Measurements from ENCODE around the gene KCP. TPM values are rescaled to one million over a fixed set of nuclear protein-coding genes. Genes with fewer than 3 reads are reported as not detected.

KCP gene
- total RNA-seq, 2 experiments from 2014 or later, result 0.20 to 0.52 TPM

DNA sequence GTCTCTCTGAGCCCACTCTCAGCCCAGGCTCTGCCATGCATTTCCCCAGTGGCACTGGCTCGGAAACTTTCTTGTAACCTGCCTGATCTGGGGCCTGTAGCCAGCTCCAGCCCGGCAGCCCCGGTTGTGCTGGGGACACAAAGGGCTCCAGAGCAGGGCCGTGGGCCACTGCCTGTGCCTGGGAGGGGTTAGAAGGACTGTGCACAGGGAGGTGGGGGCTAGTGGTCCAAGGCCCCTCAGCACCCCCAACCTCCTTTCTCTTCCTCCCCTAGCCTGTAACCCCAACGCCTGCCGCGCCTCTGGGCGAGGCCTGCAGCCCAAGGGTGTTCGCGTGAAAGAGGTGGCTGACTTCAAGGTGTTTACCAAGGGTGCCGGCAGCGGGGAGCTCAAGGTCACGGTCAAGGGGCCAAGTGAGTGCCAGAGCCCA, 70.7 kb downstream of the KCP start:
- CTCF ChIA-PET, result interaction anchor here (6.0 kb wide), 1 partner anchor 42 kb away, joined by 57 read pairs; no protein-coding TSS in a partner anchor
- DNase-seq (no peak), ATAC-seq (no peak)
- Mint-ChIP-seq H3K9me3 (ENCODE audit: low read depth) (no peaks in the 10 kb centered on the region), H3K27me3 (peaks cover 2% of the 10 kb centered on the region), H3K4me1 (peaks cover 2% of the 10 kb centered on the region), H3K36me3 (no peaks in the 10 kb centered on the region), H3K27ac (no peak overlapping the region), H3K4me3 (no peak overlapping the region)

DNA sequence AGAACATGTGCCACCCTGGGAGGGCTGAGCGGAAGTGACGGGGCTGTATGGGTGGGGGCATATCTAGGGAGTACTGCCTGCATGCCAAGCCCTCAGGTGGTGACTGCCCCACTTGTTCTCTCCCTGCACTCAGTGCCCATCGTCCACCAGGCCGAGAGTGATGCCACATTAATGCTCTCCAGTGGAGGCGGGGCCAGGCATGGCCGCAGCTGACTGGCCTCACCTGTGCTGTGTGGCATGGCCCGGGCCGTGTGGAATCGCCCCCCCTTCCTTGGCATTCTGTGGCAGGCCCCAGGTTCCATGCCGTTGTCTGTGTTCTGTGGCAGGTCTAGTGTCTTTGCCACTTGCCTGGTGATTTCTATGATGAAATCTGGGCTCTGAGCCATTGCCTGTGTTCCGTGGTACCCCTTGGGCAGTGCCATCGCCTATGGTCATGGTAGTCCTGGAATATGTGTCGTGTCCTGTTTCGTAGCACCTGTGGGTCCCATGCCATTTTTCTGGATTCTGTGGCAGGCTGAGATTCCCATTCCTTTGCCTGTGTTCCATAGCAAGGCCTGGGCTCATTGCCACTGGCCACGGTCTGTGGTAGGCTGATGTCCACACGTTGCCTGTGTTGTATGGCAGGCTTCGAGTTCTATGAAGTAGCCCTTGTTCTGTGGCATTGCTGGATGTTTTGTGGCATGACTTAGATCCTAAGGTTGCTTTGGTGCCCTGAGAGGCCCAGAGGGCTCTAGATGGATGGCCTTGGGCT, 71.4 kb downstream of the KCP start:
- H3K27me3 Mint-ChIP-seq, result peaks cover 5% of the 10 kb centered on the region
- no peak overlapping the region for H3K4me3 Mint-ChIP-seq
- DNase-seq (no peak), ATAC-seq (no peak)
- H3K9me3 Mint-ChIP-seq (ENCODE audit: low read depth), result no peaks in the 10 kb centered on the region
- CTCF ChIA-PET, result interaction anchor here (6.0 kb wide), 1 partner anchor 43 kb away, joined by 57 read pairs; no protein-coding TSS in a partner anchor
- no peaks in the 10 kb centered on the region for H3K36me3 Mint-ChIP-seq
- peaks cover 2% of the 10 kb centered on the region for H3K4me1 Mint-ChIP-seq
- no peak overlapping the region for H3K27ac Mint-ChIP-seq

DNA sequence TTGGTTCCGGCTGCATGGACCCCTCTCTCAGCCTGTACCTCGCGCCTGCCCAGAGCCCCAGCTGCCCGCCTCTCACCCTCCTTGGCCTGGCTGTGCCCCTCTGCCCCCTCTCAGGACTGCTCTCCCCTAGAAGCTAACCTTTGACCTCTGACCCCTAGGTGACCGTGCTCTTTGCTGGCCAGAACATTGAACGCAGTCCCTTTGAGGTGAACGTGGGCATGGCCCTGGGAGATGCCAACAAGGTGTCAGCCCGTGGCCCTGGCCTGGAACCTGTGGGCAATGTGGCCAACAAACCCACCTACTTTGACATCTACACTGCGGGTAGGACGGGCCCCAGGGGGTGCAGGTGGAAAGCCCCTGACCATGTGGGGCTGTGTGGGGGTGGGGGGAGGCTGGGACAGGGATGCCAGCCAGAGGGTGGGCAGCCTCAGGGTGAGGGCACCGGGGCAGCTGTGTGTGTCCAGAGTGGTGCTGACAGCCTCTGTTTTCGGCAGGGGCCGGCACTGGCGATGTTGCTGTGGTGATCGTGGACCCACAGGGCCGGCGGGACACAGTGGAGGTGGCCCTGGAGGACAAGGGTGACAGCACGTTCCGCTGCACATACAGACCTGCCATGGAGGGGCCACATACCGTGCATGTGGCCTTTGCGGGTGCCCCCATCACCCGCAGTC, 72.3 kb downstream of the KCP start:
- CTCF ChIA-PET, result no interaction called here
- no peak overlapping the region for H3K4me3 Mint-ChIP-seq
- ATAC-seq, result no peak
- no peaks in the 10 kb centered on the region for H3K36me3 Mint-ChIP-seq
- no peaks in the 10 kb centered on the region for H3K9me3 Mint-ChIP-seq (ENCODE audit: low read depth)
- peaks cover 7% of the 10 kb centered on the region for H3K27me3 Mint-ChIP-seq
- peaks cover 2% of the 10 kb centered on the region for H3K4me1 Mint-ChIP-seq
- DNase-seq, result no peak
- H3K27ac Mint-ChIP-seq, result no peak overlapping the region

DNA sequence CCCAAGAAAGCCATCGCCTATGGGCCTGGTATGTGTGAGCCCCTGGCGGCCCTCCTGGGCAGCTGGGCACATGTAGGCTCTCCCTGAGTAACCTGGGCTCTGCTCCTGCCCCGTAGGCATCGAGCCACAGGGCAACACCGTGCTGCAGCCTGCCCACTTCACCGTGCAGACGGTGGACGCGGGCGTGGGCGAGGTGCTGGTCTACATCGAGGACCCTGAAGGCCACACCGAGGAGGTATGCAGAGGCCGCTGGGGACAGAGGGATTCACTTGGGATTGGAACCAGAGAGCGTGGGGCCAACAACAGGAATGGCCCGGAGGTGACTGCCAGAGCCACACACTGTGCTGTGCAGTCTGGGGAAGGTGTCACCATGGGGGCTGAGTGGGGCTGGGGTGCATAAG, 73.0 kb downstream of the KCP start:
- no peaks in the 10 kb centered on the region for H3K36me3 Mint-ChIP-seq
- H3K4me1 Mint-ChIP-seq, result peaks cover 2% of the 10 kb centered on the region
- CTCF ChIA-PET, result no interaction called here
- H3K27me3 Mint-ChIP-seq, result peaks cover 7% of the 10 kb centered on the region
- DNase-seq, result no peak
- no peaks in the 10 kb centered on the region for H3K9me3 Mint-ChIP-seq (ENCODE audit: low read depth)
- no peak for ATAC-seq
- H3K27ac Mint-ChIP-seq, result no peak overlapping the region
- H3K4me3 Mint-ChIP-seq, result no peak overlapping the region

DNA sequence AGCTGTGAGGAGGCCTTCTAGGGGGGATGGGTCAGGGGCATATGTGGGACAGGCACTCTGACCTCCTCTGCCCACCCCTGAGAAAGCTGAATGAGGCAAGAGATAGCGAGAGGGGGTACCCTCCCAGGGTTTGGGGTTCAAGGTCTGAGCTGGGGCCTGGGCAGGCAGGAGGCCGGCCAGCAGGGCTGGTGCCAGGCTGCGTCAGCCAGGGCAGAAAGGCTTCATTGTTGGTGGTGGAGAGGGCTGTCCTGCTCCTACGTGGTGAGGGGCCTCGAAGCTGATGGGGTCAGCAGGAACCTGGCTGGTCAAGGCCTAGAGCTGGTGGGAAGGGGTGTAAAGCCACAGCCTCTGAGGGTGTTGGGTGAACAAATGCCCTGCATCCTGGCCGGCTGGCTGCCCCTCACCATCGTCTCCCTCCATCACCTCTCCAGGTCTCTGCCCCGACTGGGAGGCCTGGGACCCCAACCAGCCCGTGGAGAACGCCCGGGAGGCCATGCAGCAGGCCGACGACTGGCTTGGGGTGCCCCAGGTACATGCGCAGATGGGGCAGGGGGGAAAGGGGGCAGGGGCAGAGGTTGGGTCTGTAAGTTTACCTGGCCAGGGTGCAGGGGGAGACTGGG, 73.7 kb downstream of the KCP start:
- CTCF ChIA-PET, result no interaction called here

DNA sequence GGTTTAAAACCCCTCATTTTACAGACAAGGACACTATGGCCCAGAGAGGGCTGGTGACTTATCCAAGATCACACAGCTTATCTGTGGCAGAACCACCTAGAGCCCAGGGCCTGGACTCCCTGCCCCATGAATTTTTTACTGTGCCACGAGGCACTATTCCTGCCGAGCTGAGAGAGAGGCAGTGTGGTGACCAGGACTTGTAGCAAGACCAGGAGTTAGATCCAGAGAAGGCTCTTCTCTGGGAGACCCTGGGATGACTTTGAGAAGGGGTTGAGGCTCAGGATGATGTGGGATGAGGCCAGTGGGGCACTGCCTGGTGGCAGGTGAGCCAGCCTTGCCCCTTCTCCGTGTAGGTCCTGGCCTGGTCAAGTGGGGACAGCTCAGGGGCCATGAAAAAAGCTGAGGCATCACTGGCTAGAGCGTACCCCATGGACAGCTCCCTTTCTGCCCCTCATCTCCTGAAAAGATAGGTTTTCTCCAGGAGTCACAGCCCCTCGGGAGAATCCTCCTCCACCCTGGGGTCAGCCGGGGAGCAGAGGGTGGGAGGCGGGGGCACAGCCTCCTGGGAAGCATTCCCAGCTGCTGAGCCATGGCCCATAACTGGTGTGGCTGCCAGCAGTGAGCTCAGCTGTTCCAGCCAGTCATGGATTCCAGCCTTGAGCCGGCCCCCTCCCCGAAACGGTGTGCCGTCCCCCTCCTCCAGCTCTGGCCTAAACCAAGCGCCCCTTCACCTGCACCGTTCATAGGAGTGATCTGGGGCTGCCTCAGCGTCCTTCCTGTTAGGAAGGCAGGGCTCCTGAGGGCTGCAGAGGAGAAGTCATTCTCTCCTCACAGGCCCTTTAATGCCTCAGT, 74.5 kb downstream of the KCP start:
- H3K27me3 Mint-ChIP-seq, result peaks cover 15% of the 10 kb centered on the region
- no peaks in the 10 kb centered on the region for H3K4me1 Mint-ChIP-seq
- ATAC-seq (no peak), DNase-seq (no peak)
- no peaks in the 10 kb centered on the region for H3K9me3 Mint-ChIP-seq (ENCODE audit: low read depth)
- H3K27ac Mint-ChIP-seq, result no peak overlapping the region
- CTCF ChIA-PET, result interaction anchor here (0.8 to 1.5 kb wide), 2 partner anchors 44 to 47 kb away, joined by 3 to 4 read pairs; no protein-coding TSS in a partner anchor
- no peak overlapping the region for H3K4me3 Mint-ChIP-seq
- no peaks in the 10 kb centered on the region for H3K36me3 Mint-ChIP-seq

More for the DNA sequence above, 73.7 kb downstream of the KCP start:
- no peak for ATAC-seq
- H3K27ac Mint-ChIP-seq, result no peak overlapping the region
- DNase-seq, result no peak
- no peaks in the 10 kb centered on the region for H3K9me3 Mint-ChIP-seq (ENCODE audit: low read depth)
- H3K27me3 Mint-ChIP-seq, result peaks cover 7% of the 10 kb centered on the region
- no peaks in the 10 kb centered on the region for H3K4me1 Mint-ChIP-seq
- H3K4me3 Mint-ChIP-seq, result no peak overlapping the region
- H3K36me3 Mint-ChIP-seq, result no peaks in the 10 kb centered on the region

DNA sequence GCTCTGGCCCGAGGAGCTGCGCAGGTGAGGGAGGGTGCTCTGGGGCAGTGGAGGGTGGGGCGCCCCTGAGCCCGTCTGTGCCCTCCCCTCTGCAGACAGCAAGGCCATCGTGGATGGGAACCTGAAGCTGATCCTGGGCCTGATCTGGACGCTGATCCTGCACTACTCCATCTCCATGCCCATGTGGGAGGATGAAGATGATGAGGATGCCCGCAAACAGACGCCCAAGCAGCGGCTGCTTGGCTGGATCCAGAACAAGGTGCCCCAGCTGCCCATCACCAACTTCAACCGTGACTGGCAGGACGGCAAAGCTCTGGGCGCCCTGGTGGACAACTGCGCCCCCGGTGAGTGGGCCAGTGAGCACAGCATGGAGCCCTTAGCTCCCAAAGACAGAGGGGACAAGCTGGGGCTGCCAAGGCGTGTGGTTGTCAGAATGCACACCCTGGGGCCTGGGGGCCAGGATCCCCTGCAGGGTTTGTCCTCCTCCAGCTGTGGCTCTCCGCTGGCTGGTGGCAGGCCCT, 75.2 kb downstream of the KCP start:
- CTCF ChIA-PET, result interaction anchor here (0.8 to 1.5 kb wide), 2 partner anchors 44 to 48 kb away, joined by 3 to 4 read pairs; no protein-coding TSS in a partner anchor
- ATAC-seq (no peak), DNase-seq (no peak)
- H3K27me3 Mint-ChIP-seq, result peaks cover 21% of the 10 kb centered on the region
- H3K27ac Mint-ChIP-seq, result no peak overlapping the region
- no peaks in the 10 kb centered on the region for H3K36me3 Mint-ChIP-seq
- H3K9me3 Mint-ChIP-seq (ENCODE audit: low read depth), result no peaks in the 10 kb centered on the region
- H3K4me1 Mint-ChIP-seq, result peaks cover 6% of the 10 kb centered on the region
- no peak overlapping the region for H3K4me3 Mint-ChIP-seq

DNA sequence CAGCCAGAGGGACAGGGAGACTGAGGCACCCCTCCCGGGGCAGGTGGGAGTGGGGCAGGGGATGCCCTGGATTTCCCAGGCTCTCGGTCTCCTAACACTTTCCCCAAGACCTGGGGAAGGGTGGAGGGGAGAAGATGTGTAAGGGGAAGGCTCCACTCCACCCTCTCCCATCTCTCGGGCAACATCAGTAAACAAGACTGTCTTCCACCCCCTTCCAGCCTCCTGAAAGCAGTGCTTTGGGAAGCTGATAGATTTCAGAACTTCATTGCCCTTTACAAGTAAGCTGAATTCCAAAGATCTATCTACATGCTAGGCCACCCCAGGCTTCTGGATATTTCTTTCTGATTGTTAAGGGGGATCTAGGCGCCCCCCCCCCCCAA, 76.6 kb downstream of the KCP start:
- ATAC-seq (no peak), DNase-seq (no peak)
- H3K36me3 Mint-ChIP-seq, result no peaks in the 10 kb centered on the region
- H3K4me3 Mint-ChIP-seq, result no peak overlapping the region
- no peaks in the 10 kb centered on the region for H3K9me3 Mint-ChIP-seq (ENCODE audit: low read depth)
- peaks cover 9% of the 10 kb centered on the region for H3K4me1 Mint-ChIP-seq
- CTCF ChIA-PET, result interaction anchor here (3.1 kb wide), 1 partner anchor 50 kb away, joined by 13 read pairs; no protein-coding TSS in a partner anchor
- H3K27ac Mint-ChIP-seq, result no peak overlapping the region
- peaks cover 31% of the 10 kb centered on the region for H3K27me3 Mint-ChIP-seq

DNA sequence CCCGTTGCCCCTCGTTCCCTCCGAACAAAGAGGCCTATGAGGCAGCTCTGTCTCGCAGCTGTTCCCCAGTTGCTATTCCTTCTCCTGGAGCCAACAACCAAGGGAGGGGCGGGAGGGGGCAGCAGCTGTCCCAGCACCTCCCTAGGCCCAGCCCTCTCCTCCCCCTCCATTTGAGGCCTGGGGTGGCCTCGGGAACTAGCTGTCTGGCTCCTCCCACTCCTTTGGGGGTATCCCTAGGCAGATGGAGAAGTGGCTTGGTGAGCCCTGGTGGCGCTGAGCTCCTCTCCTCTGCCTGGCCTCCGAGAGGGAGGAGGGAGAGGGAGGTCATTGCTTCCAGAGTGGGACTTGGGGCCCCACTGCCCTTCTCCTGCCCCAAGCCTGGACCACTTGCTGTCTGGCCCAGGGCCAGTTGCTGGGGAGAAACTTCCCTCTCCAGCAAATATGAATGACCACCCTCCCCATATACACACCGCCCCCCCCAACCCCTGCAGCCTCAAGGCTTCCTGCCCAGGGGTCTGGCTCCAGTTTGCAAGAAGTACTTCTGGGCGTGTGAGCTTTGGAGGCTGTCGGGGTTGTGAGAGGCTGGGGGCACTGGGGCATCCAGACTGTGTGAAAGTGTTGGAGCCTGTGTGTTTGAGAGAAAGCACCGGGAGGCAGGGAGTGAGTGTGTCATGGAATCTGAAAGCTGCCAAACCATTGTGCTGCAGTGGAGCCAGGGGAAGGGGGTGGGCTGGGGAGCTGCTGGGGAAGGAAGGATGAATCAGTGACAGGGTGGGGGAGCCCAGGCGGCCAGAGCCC, 77.2 kb downstream of the KCP start:
- Mint-ChIP-seq H3K4me3 (no peak overlapping the region), H3K36me3 (no peaks in the 10 kb centered on the region), H3K27ac (no peak overlapping the region), H3K9me3 (ENCODE audit: low read depth) (no peaks in the 10 kb centered on the region), H3K27me3 (peaks cover 37% of the 10 kb centered on the region), H3K4me1 (peaks cover 9% of the 10 kb centered on the region)
- no peak for ATAC-seq
- no peak for DNase-seq
- CTCF ChIA-PET, result interaction anchor here (1.6 to 3.1 kb wide), 3 partner anchors 8 to 50 kb away, joined by 5 to 13 read pairs (median 8); no protein-coding TSS in a partner anchor

DNA sequence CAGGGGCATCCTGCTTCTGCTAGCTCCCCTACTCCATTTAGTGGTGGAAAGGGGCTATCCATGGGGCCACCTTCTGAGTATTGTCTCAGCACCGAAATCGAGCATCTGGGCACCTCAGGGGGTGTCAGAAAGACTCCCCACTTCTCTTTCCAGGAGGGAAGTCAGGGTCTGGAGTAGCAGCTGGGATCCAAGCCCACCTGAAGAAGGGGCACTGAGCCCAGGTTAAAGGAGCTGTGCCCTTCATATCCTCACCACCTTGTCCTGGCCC, 77.7 kb downstream of the KCP start:
- Mint-ChIP-seq H3K27me3 (peaks cover 42% of the 10 kb centered on the region), H3K27ac (no peak overlapping the region), H3K36me3 (no peaks in the 10 kb centered on the region), H3K4me1 (peaks cover 9% of the 10 kb centered on the region), H3K9me3 (ENCODE audit: low read depth) (no peaks in the 10 kb centered on the region), H3K4me3 (no peak overlapping the region)
- ATAC-seq (no peak), DNase-seq (no peak)
- CTCF ChIA-PET, result interaction anchor here (1.6 to 3.1 kb wide), 3 partner anchors 9 to 51 kb away, joined by 5 to 13 read pairs (median 8); no protein-coding TSS in a partner anchor

DNA sequence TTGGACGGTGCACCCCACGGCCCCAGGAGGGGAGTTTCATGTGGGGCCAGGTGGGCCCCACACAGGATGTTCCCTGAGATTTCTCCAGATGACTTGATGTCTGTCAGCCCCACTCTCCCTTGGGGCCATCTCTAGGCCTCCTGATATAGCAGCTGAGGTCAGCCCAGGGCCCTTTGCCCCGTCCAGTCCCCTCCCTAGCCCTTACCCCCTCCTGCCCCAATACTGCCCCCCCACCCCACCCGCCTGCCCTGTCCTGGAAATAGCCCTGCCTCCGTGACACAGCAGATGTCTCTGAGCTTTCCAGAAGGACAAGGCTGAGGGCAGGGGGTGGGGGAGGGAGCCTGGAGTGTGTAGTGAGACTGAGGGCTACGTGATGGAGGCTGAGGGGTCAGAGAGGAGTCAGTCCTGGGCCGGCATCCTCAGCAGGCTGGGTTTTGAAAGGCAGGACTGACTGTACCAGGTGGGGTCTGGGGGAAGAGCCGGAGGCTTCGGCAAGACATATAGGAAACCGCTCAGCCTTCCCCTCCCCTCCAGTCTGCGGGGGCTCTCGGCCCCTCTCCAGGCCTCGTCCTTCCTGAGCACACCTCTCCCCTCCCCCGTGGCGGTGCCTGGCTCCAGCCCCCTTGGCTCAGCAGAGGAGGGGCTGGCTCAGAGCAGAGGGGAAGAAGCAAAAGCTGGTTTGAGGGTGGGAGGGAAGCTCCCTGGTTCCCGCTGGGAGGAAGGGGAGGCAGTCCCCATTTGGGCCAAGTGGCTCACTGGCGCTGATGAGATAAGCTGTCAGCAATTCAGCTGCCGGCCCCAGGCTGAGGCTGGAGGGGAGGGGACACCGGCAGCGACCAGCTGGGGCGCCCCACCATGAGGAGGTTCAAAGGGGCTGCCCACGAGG, 78.3 kb downstream of the KCP start:
- DNase-seq (no peak), ATAC-seq (no peak)
- Mint-ChIP-seq H3K36me3 (no peaks in the 10 kb centered on the region), H3K9me3 (ENCODE audit: low read depth) (no peaks in the 10 kb centered on the region), H3K4me1 (peaks cover 9% of the 10 kb centered on the region), H3K4me3 (no peak overlapping the region), H3K27me3 (peaks cover 44% of the 10 kb centered on the region), H3K27ac (no peak overlapping the region)
- CTCF ChIA-PET, result interaction anchor here (1.1 to 3.1 kb wide), 4 partner anchors 9 to 51 kb away, joined by 4 to 13 read pairs (median 6); no protein-coding TSS in a partner anchor
